GM12878 (cell line): ENCODE results near the gene COX19. TPM values are rescaled to one million over a fixed set of nuclear protein-coding genes. Genes with fewer than 3 reads are reported as not detected.

Experiments used
- ATF3 ChIP-seq: IDR thresholded peaks from 2 replicates; pipeline ENCODE4 v1.6.1; 2011; ENCODE audit warnings: low read depth, mild to moderate bottlenecking, low read length, moderate library complexity, borderline replicate concordance; ENCODE audit errors: extremely low read depth
- BACH1 ChIP-seq: fragments of 450-650 bp; IDR thresholded peaks from 2 replicates; pipeline ENCODE4 v1.6.1; 2017; ENCODE audit warnings: mild to moderate bottlenecking, borderline replicate concordance
- BCL11A ChIP-seq: IDR thresholded peaks from 2 replicates; pipeline ENCODE4 v1.6.1; 2011; ENCODE audit warnings: low read depth, low read length
- CHD1 ChIP-seq: IDR thresholded peaks from 2 replicates; pipeline ENCODE4 v1.6.1; 2012; ENCODE audit warnings: low read depth, low read length, improper control_type of control experiment
- FOXK2 ChIP-seq: fragments of 450-650 bp; IDR thresholded peaks from 2 replicates; pipeline ENCODE4 v1.6.1; 2017; ENCODE audit warnings: mild to moderate bottlenecking, moderate library complexity
- HDGF ChIP-seq: fragments of 450-650 bp; IDR thresholded peaks from 2 replicates; pipeline ENCODE4 v1.6.1; 2016; ENCODE audit warnings: antibody characterized with exemption
- IKZF1 ChIP-seq: fragments of 450-650 bp; conservative IDR thresholded peaks from 2 replicates; pipeline ENCODE4 v1.6.1; 2017; ENCODE audit warnings: antibody characterized with exemption, mild to moderate bottlenecking
- JUNB ChIP-seq: IDR thresholded peaks from 2 replicates; pipeline ENCODE4 v1.6.1; 2016; ENCODE audit warnings: antibody characterized with exemption, mild to moderate bottlenecking
- JUND ChIP-seq: IDR thresholded peaks from 2 replicates; pipeline ENCODE4 v1.6.1; 2012; ENCODE audit warnings: low read depth, mild to moderate bottlenecking, low read length, improper control_type of control experiment, moderate library complexity
- KDM1A ChIP-seq: fragments of 200-600 bp; sonication (generic); IDR thresholded peaks from 2 replicates; pipeline ENCODE4 v1.6.1; 2016; ENCODE audit warnings: borderline replicate concordance
- KLF5 ChIP-seq: fragments of 450-650 bp; IDR thresholded peaks from 2 replicates; pipeline ENCODE4 v1.6.1; 2014; ENCODE audit warnings: mild to moderate bottlenecking; ENCODE audit not compliant: partially characterized antibody
- MEF2B ChIP-seq: fragments of 450-650 bp; IDR thresholded peaks from 2 replicates; pipeline ENCODE4 v1.6.1; 2018; ENCODE audit warnings: mild to moderate bottlenecking, moderate library complexity; ENCODE audit not compliant: partially characterized antibody, poor library complexity, severe bottlenecking
- MXI1 ChIP-seq: fragments of 150-350 bp; IDR thresholded peaks from 2 replicates; pipeline ENCODE4 v1.6.1; 2011; ENCODE audit warnings: low read depth, mild to moderate bottlenecking, inconsistent platforms, low read length, improper control_type of control experiment
- RB1 ChIP-seq: fragments of 450-650 bp; formaldehyde crosslinking; IDR thresholded peaks from 2 replicates; pipeline ENCODE4 v1.6.1; 2017; ENCODE audit warnings: mild to moderate bottlenecking, borderline replicate concordance
- RBBP5 ChIP-seq: fragments of 200-600 bp; sonication (generic); conservative IDR thresholded peaks from 2 replicates; pipeline ENCODE4 v1.6.1; 2016
- SMARCA5 ChIP-seq: fragments of 450-650 bp; IDR thresholded peaks from 2 replicates; pipeline ENCODE4 v1.6.1; 2017; ENCODE audit warnings: mild to moderate bottlenecking
- SMC3 ChIP-seq: IDR thresholded peaks from 2 replicates; pipeline ENCODE4 v1.6.1; 2011; ENCODE audit warnings: low read length, improper control_type of control experiment, borderline replicate concordance
- SPI1 ChIP-seq: IDR thresholded peaks from 2 replicates; pipeline ENCODE4 v1.6.1; 2011; ENCODE audit warnings: low read depth, mild to moderate bottlenecking, low read length, moderate library complexity, borderline replicate concordance; ENCODE audit not compliant: insufficient read depth
- SREBF1 ChIP-seq: IDR thresholded peaks from 2 replicates; pipeline ENCODE4 v1.6.1; 2012; ENCODE audit warnings: mild to moderate bottlenecking, low read length
- SRF ChIP-seq, 2 experiments: IDR thresholded peaks; 2 replicates each; pipeline ENCODE4 v1.6.1; 2011; ENCODE audit warnings: low read depth in 2 of 2, low read length in 2 of 2, mild to moderate bottlenecking in 1 of 2, moderate library complexity in 1 of 2
- TCF7 ChIP-seq: IDR thresholded peaks from 2 replicates; pipeline ENCODE4 v1.6.1; 2014; ENCODE audit warnings: antibody characterized with exemption, borderline replicate concordance
- ZNF217 ChIP-seq: fragments of 450-650 bp; IDR thresholded peaks from 2 replicates; pipeline ENCODE4 v1.6.1; 2017; ENCODE audit warnings: antibody characterized with exemption, mild to moderate bottlenecking
- ZNF384 ChIP-seq: IDR thresholded peaks from 2 replicates; pipeline ENCODE4 v1.6.1; 2012; ENCODE audit warnings: low read depth, mild to moderate bottlenecking, low read length, improper control_type of control experiment, borderline replicate concordance
- ZSCAN29 ChIP-seq: fragments of 450-650 bp; IDR thresholded peaks from 2 replicates; pipeline ENCODE4 v1.6.1; 2017; ENCODE audit warnings: mild to moderate bottlenecking, moderate library complexity
- polyA plus RNA-seq, 11 experiments: library from polyadenylated mRNA; depleted of rRNA in 4 of 11; unstranded in 6 of 11; stranded (reverse) in 5 of 11; fragments of >200 nt; fragmentation: Nextera tagmentation in 4 of 11; fragmentation: Illumina TruSeq in 1 of 11; extraction: Ambion mirVana in 4 of 11; extraction: Trizol in 1 of 11; gene quantifications; 1 replicate in 1 of 11; 2 replicates in 10 of 11; pipeline versions ENCODE4 v1.2.1 to v1.2.3, GENCODE V29; 2011 to 2016; ENCODE audit warnings: inconsistent platforms in 2 of 11, missing spikeins in 2 of 11, low read depth in 1 of 11
- total RNA-seq, 4 experiments: library from RNA; depleted of rRNA in 3 of 4; stranded (reverse); fragments of >200 nt in 3 of 4; fragmentation: Illumina TruSeq in 1 of 4; extraction: Trizol in 1 of 4; gene quantifications; 2 replicates each; pipeline versions ENCODE4 v1.2.1 to v1.2.3, GENCODE V29; 2013 to 2021
- TF ChIP-seq, protein P1 (sequence below): fragments of 450-650 bp; IDR thresholded peaks from 2 replicates; pipeline ENCODE4 v1.6.1; 2018; ENCODE audit warnings: borderline replicate concordance, mild to moderate bottlenecking; ENCODE audit not compliant: partially characterized antibody
- TF ChIP-seq, protein P2 (sequence below): fragments of 450-650 bp; IDR thresholded peaks from 2 replicates; pipeline ENCODE4 v1.6.1; 2016; ENCODE audit warnings: mild to moderate bottlenecking, moderate library complexity, borderline replicate concordance

COX19 gene
- total and polyA plus RNA-seq, 10 of the 15 experiments (the other 5 are each of a cell fraction or from before 2014, with no cell fraction given), result 3.7 to 17.9 (median 10.8) TPM

GRCh38 chr7:924541-925231 lies 50.7 kb downstream of the COX19 start (continued):
- TF ChIP-seq SMC3, result no peak
- peak; percentile 98 for TF ChIP-seq JUNB
- TF ChIP-seq BACH1, result peak; percentile 76; the same call in 1 of the 2 replicates
- peak; percentile 83 for TF ChIP-seq ZNF217
- TF ChIP-seq RB1, result no peak; the same call in 1 of the 2 replicates
- peak; percentile 54; the same call in 1 of the 2 replicates for TF ChIP-seq ZSCAN29
- TF ChIP-seq, protein P1, sequence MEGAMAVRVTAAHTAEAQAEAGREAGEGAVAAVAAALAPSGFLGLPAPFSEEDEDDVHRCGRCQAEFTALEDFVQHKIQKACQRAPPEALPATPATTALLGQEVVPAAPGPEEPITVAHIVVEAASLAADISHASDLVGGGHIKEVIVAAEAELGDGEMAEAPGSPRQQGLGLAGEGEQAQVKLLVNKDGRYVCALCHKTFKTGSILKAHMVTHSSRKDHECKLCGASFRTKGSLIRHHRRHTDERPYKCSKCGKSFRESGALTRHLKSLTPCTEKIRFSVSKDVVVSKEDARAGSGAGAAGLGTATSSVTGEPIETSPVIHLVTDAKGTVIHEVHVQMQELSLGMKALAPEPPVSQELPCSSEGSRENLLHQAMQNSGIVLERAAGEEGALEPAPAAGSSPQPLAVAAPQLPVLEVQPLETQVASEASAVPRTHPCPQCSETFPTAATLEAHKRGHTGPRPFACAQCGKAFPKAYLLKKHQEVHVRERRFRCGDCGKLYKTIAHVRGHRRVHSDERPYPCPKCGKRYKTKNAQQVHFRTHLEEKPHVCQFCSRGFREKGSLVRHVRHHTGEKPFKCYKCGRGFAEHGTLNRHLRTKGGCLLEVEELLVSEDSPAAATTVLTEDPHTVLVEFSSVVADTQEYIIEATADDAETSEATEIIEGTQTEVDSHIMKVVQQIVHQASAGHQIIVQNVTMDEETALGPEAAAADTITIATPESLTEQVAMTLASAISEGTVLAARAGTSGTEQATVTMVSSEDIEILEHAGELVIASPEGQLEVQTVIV, result no peak
- TF ChIP-seq RBBP5, result no peak
- peak; percentile 44; the same call in 1 of the 2 replicates for TF ChIP-seq ZNF384
- TF ChIP-seq ATF3, result no peak
- TF ChIP-seq MXI1, result no peak
- no peak for TF ChIP-seq FOXK2
- TF ChIP-seq, protein P2, sequence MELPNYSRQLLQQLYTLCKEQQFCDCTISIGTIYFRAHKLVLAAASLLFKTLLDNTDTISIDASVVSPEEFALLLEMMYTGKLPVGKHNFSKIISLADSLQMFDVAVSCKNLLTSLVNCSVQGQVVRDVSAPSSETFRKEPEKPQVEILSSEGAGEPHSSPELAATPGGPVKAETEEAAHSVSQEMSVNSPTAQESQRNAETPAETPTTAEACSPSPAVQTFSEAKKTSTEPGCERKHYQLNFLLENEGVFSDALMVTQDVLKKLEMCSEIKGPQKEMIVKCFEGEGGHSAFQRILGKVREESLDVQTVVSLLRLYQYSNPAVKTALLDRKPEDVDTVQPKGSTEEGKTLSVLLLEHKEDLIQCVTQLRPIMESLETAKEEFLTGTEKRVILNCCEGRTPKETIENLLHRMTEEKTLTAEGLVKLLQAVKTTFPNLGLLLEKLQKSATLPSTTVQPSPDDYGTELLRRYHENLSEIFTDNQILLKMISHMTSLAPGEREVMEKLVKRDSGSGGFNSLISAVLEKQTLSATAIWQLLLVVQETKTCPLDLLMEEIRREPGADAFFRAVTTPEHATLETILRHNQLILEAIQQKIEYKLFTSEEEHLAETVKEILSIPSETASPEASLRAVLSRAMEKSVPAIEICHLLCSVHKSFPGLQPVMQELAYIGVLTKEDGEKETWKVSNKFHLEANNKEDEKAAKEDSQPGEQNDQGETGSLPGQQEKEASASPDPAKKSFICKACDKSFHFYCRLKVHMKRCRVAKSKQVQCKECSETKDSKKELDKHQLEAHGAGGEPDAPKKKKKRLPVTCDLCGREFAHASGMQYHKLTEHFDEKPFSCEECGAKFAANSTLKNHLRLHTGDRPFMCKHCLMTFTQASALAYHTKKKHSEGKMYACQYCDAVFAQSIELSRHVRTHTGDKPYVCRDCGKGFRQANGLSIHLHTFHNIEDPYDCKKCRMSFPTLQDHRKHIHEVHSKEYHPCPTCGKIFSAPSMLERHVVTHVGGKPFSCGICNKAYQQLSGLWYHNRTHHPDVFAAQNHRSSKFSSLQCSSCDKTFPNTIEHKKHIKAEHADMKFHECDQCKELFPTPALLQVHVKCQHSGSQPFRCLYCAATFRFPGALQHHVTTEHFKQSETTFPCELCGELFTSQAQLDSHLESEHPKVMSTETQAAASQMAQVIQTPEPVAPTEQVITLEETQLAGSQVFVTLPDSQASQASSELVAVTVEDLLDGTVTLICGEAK, result no peak
- TF ChIP-seq JUND, result peak; percentile 94
- peak; percentile 25; the same call in 1 of the 2 replicates for TF ChIP-seq SMARCA5
- no peak; the same call in 1 of the 2 replicates for TF ChIP-seq TCF7
- TF ChIP-seq BCL11A, result peak; percentile 92
- TF ChIP-seq MEF2B, result peak; percentile 96
- TF ChIP-seq KDM1A, result no peak
- TF ChIP-seq SPI1, result peak; percentile 28; the same call in 1 of the 2 replicates
- peak in 1 of 2 experiments; percentile 73; a peak in 1 of 4 replicates for TF ChIP-seq SRF (IDR thresholded peaks at IDR 0.05; ENCODE audit: low read depth in 2 of 2, low read length in 2 of 2)
- TF ChIP-seq KLF5, result peak; percentile 43
- no peak for TF ChIP-seq SREBF1
- no peak for TF ChIP-seq CHD1
- 0 out of 2 replicates have a peak, but pooled peaks have one; percentile 33 for TF ChIP-seq HDGF
- peak; percentile 97 for TF ChIP-seq IKZF1
